GM12865 (cell line): ENCODE measurements around the gene TTLL5.

Experiments
- DNase-seq: peaks from one replicate; pipeline ENCODE4 v3.0.0; 2010; ENCODE audit warnings: low read depth
- H3K4me3 ChIP-seq: 2 replicates; pipeline ENCODE4 v1.5.1; 2011; ENCODE audit warnings: mild to moderate bottlenecking, low read depth, low read length, control low read depth
- CTCF ChIP-seq: IDR thresholded peaks from 2 replicates; pipeline ENCODE4 v1.5.1; 2011; ENCODE audit warnings: low read length, control low read depth, low read depth, inconsistent platforms; ENCODE audit not compliant: insufficient read depth; ENCODE audit errors: missing control alignments

Gene TTLL5

GRCh38 chr14:75982266-75983018, 321.4 kb downstream of the TTLL5 start:
- DNase-seq = peak; percentile 81
- peak; percentile 72 for TF ChIP-seq CTCF
- peak overlapping the region; percentile 71 for H3K4me3 ChIP-seq

- TF ChIP-seq CTCF = no peak
- H3K4me3 ChIP-seq = no peak overlapping the region
- DNase-seq = no peak
These were observed 321.9 kb downstream of the TTLL5 start for GRCh38 chr14:75983019-75983358.

- H3K4me3 ChIP-seq = no peak overlapping the region
- TF ChIP-seq CTCF = no peak
- DNase-seq = no peak
These were observed 323.6 kb downstream of the TTLL5 start for GRCh38 chr14:75984674-75985073.

GRCh38 chr14:75985618-75986438, 324.8 kb downstream of the TTLL5 start, which contains the start of gene IFT43:
TSS of gene IFT43 (plus strand) at chr14:75985763. CDS start at chr14:75985787, 24 bp downstream.
- no peak for TF ChIP-seq CTCF
- H3K4me3 ChIP-seq = peak within 1 kb of the TSS; percentile 99
- DNase-seq = peak; percentile 80

- no peak for DNase-seq
- TF ChIP-seq CTCF = no peak
- H3K4me3 ChIP-seq = peak overlapping the region; percentile 99
These were observed 325.4 kb downstream of the TTLL5 start for GRCh38 chr14:75986439-75986765.

- TF ChIP-seq CTCF = no peak
- no peak for DNase-seq
- no peak overlapping the region for H3K4me3 ChIP-seq
These were observed 326.3 kb downstream of the TTLL5 start for GRCh38 chr14:75987201-75987970.
